Uterus (tissue), 4 donors: ENCODE data around the gene ARMC8. TPM values are rescaled to one million over a fixed set of nuclear protein-coding genes. Genes with fewer than 3 reads are reported as not detected.

Source experiments
- DNase-seq, 2 donors: peaks; one replicate each; pipeline ENCODE4 v3.0.0-alpha.2; 2019 to 2020
- H3K27ac ChIP-seq, 2 donors: fragments of 200-600 bp; sonication (generic); 1 replicate in 1 of 2; 2 replicates in 1 of 2; pipeline ENCODE4 v1.5.1; 2016 to 2018
- H3K27me3 ChIP-seq, 2 donors: fragments of 200-600 bp; sonication (generic); one replicate each; pipeline ENCODE4 v1.5.1; 2018 to 2019; ENCODE audit warnings: control low read depth in 1 of 2
- H3K36me3 ChIP-seq, 2 donors: fragments of 200-600 bp; sonication (generic); one replicate each; pipeline ENCODE4 v1.5.1; 2019; ENCODE audit warnings: control low read depth in 1 of 2
- H3K4me1 ChIP-seq, 2 donors: fragments of 200-600 bp; sonication (generic); one replicate each; pipeline ENCODE4 v1.5.1; 2018 to 2019; ENCODE audit warnings: control low read depth in 1 of 2
- H3K4me3 ChIP-seq, 2 donors: fragments of 200-600 bp; sonication (generic); 1 replicate in 1 of 2; 2 replicates in 1 of 2; pipeline ENCODE4 v1.5.1; 2018 to 2019; ENCODE audit warnings: mild to moderate bottlenecking in 1 of 2
- H3K9me3 ChIP-seq, 2 donors: fragments of 200-600 bp; sonication (generic); one replicate each; pipeline ENCODE4 v1.5.1; 2019; ENCODE audit warnings: control low read depth in 1 of 2
- POLR2A ChIP-seq, 2 donors: fragments of 450-650 bp; IDR thresholded peaks; one replicate each; pipeline ENCODE4 v1.6.1; 2016; ENCODE audit warnings: antibody characterized with exemption in 2 of 2, mild to moderate bottlenecking in 1 of 2, moderate library complexity in 1 of 2
- intact Hi-C: fragments of 100-400 bp; cut with DNase I; formaldehyde crosslinking; loops from one replicate; pipeline ENCODE4 v1.15.1; 2023; ENCODE audit warnings: low total_unique reads
- total RNA-seq, 4 donors: library from RNA; depleted of rRNA in 3 of 4; stranded (reverse); fragments of >200 nt in 3 of 4; gene quantifications; one replicate each; pipeline versions ENCODE4 v1.1.0 to v1.2.4, GENCODE V29; 2014 to 2023
- TF ChIP-seq, protein P1 (sequence below), 4 experiments: fragments of 200-600 bp in 2 of 4; fragments of 450-650 bp in 2 of 4; sonication (generic) in 2 of 4; IDR thresholded peaks; one replicate each; pipeline ENCODE4 v1.5.1; 2016 to 2019; ENCODE audit warnings: antibody characterized with exemption in 4 of 4, mild to moderate bottlenecking in 2 of 4, moderate library complexity in 1 of 4
- donor health status: DM: yes; HTN: yes; CAD: no.

ARMC8 gene
- total RNA-seq, 4 donors from 2014 or later: 38.7 to 85.1 (median 64.6) TPM

DNA sequence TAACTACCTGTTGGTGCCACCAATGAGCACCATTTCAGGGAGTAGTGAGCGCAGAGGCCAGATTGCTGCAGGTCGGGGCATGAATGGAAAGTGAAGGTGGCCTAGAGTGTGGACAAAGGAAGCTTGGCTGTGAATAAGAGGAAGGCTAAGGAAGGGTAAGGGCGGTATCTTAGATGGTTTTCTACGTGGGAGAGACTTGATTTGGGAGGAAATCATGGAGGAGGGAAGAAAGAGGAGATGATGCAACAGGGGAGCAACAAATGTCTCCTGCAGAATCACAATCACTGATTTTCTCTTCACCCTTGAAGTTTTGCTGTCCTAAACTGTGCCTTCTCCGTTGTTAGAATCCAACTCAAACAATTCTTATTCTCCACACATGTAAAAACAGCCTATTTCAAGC, 120.8 kb downstream of the ARMC8 start:
- Histone ChIP-seq H3K36me3 (no peaks in the 10 kb centered on the region), H3K27me3 (no peaks in the 10 kb centered on the region), H3K9me3 (peaks cover 0 to 7% of the 10 kb centered on the region in 2 donors), H3K4me3 (no peak overlapping the region), H3K27ac (no peak overlapping the region), H3K4me1 (no peaks in the 10 kb centered on the region)
- DNase-seq: no peak
- TF ChIP-seq, protein P1, sequence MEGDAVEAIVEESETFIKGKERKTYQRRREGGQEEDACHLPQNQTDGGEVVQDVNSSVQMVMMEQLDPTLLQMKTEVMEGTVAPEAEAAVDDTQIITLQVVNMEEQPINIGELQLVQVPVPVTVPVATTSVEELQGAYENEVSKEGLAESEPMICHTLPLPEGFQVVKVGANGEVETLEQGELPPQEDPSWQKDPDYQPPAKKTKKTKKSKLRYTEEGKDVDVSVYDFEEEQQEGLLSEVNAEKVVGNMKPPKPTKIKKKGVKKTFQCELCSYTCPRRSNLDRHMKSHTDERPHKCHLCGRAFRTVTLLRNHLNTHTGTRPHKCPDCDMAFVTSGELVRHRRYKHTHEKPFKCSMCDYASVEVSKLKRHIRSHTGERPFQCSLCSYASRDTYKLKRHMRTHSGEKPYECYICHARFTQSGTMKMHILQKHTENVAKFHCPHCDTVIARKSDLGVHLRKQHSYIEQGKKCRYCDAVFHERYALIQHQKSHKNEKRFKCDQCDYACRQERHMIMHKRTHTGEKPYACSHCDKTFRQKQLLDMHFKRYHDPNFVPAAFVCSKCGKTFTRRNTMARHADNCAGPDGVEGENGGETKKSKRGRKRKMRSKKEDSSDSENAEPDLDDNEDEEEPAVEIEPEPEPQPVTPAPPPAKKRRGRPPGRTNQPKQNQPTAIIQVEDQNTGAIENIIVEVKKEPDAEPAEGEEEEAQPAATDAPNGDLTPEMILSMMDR (IDR thresholded peaks at IDR 0.05): no peak
- no peak for TF ChIP-seq POLR2A (IDR thresholded peaks at IDR 0.05)
- intact Hi-C loops: no loop called here

DNA sequence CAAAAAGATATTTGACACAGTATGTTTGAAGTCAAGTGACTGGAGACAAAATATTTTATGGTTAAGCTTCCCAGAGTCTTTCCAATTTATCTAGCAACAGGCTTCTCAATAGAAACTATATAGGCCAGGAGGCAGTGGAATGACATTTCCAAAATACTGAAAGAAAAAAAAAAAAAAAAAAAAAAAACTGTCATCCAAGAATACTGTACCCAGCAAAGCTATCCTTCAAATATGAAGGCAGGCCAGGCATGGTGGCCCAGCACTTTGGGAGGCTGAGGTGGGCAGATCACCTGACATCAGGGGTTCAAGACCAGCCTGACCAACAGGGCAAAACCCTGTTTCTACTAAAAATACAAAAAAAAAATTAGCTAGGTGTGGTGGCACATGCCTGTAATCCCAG, 121.7 kb downstream of the ARMC8 start:
- DNase-seq: no peak
- no peaks in the 10 kb centered on the region for H3K4me1 ChIP-seq
- intact Hi-C loops: no loop called here
- no peak overlapping the region for H3K4me3 ChIP-seq
- H3K27me3 ChIP-seq: no peaks in the 10 kb centered on the region
- peaks cover 0 to 7% of the 10 kb centered on the region in 2 donors for H3K9me3 ChIP-seq
- TF ChIP-seq, protein P1 (IDR thresholded peaks at IDR 0.05): no peak
- TF ChIP-seq POLR2A (IDR thresholded peaks at IDR 0.05): no peak
- H3K27ac ChIP-seq: no peak overlapping the region
- no peaks in the 10 kb centered on the region for H3K36me3 ChIP-seq

DNA sequence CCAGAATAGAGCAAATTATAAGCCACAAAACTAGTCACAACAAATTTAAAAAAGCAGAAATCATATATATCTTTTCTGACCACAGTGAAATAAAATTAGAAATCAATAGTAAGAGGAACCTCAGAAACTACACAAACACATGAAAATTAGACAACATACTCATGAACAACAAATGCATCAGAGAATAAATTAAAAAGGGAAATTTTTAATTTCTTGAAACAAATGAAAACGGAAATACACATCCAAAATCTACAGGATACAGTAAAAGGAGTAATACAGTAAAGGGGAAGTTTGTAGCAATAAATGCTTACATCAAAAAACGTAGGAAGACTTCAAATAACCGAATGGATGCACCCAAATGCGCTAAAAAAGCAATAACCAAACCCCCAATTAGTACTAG, 123.4 kb downstream of the ARMC8 start:
- Histone ChIP-seq H3K27me3 (no peaks in the 10 kb centered on the region), H3K36me3 (no peaks in the 10 kb centered on the region), H3K27ac (no peak overlapping the region), H3K4me3 (no peak overlapping the region), H3K4me1 (no peaks in the 10 kb centered on the region), H3K9me3 (peaks cover 0 to 7% of the 10 kb centered on the region in 2 donors)
- no peak for TF ChIP-seq POLR2A (IDR thresholded peaks at IDR 0.05)
- TF ChIP-seq, protein P1 (IDR thresholded peaks at IDR 0.05): no peak
- DNase-seq: no peak
- intact Hi-C loops: no loop called here

DNA sequence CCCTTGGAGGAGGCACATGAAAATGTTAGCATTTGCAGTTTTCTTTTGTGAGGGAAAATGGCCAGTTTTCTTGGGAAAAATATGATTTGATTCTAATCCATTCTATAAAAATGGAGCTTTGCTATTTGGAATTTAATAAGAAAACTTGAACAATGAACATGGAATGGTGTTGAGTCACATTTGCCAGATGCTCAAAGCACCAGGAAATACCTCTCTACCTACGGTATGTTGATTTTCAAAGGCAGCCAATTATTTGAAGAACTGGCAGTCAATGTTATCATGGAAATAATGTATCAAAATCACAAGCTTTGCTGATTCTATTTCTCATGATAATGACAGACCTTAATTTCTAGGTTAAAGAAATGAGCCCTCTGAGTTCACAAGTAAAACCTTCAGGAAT, 127.7 kb downstream of the ARMC8 start:
- H3K36me3 ChIP-seq: no peaks in the 10 kb centered on the region
- intact Hi-C loops: no loop called here
- peaks cover 0 to 3% of the 10 kb centered on the region in 2 donors for H3K9me3 ChIP-seq
- H3K4me3 ChIP-seq: no peak overlapping the region
- no peaks in the 10 kb centered on the region for H3K4me1 ChIP-seq
- no peak overlapping the region for H3K27ac ChIP-seq
- no peak for DNase-seq
- no peaks in the 10 kb centered on the region for H3K27me3 ChIP-seq
- TF ChIP-seq POLR2A (IDR thresholded peaks at IDR 0.05): no peak
- TF ChIP-seq, protein P1 (IDR thresholded peaks at IDR 0.05): no peak

DNA sequence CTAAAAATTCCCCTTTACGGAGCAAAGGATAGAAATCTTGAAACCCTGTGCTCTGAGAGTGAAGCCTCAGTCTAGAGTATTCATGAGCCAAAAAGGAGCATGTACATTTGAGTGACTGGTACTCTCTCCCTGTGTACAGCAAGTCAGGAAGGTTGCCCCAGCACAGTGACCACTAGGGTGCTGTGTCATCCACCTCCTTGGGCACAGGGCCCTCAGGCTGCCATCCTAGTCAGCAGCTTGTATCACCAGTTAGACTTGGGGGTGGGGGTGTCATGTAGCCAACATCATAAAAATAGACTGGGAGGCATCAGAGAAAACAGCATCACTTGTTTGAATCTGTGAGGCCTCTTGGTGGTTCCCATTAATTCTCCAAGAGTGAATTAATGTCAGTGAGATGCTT, 130.6 kb downstream of the ARMC8 start:
- H3K36me3 ChIP-seq: no peaks in the 10 kb centered on the region

DNA sequence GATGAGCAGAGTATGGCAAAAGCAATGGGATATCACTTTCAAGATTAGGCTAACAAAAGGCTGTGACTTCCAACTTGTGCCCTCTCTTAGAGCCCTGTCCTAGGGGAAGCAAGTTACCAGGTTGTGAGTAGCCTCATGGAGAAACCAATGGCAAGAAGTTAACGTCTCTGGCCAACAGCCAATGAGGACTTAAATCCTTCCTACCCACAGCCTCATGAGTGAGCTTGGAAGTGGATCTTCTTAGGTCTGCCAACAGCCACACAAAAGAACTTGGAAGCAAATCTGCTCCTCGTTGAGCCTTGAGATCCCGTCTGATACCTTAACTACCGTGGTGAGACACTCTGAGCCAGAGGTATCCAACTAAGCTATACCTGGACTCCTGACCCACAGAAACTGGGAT, 136.9 kb downstream of the ARMC8 start:
- H3K27me3 ChIP-seq: no peaks in the 10 kb centered on the region
- no peaks in the 10 kb centered on the region for H3K36me3 ChIP-seq
- H3K9me3 ChIP-seq: no peaks in the 10 kb centered on the region
- peaks cover 0 to 2% of the 10 kb centered on the region in 2 donors for H3K4me1 ChIP-seq
- H3K4me3 ChIP-seq: no peak overlapping the region
- no peak for TF ChIP-seq POLR2A (IDR thresholded peaks at IDR 0.05)
- intact Hi-C loops: no loop called here
- DNase-seq: no peak
- H3K27ac ChIP-seq: no peak overlapping the region

More for the DNA sequence above, 130.6 kb downstream of the ARMC8 start:
- intact Hi-C loops: no loop called here
- no peak for TF ChIP-seq POLR2A (IDR thresholded peaks at IDR 0.05)
- Histone ChIP-seq H3K27me3 (no peaks in the 10 kb centered on the region), H3K4me1 (no peaks in the 10 kb centered on the region), H3K4me3 (no peak overlapping the region), H3K27ac (no peak overlapping the region), H3K9me3 (no peaks in the 10 kb centered on the region)
- no peak for DNase-seq
